Tibial nerve (tissue), 4 donors: Measurements from ENCODE around the gene RSPH10B2. TPM values are rescaled to one million over a fixed set of nuclear protein-coding genes. Genes with fewer than 3 reads are reported as not detected.
"Not testable (repeated sequence)": the region's sequence is repeated elsewhere in the genome, so short reads cannot be mapped to it uniquely, and the experiment has no call there.

Source experiments
- DNase-seq, 2 donors: peaks; one replicate each; pipeline ENCODE4 v3.0.0-alpha.2; 2019; ENCODE audit warnings: low spot score in 2 of 2
- H3K27ac ChIP-seq, 4 donors: fragments of 200-600 bp; sonication (generic) in 3 of 4; one replicate each; pipeline ENCODE4 v1.5.1; 2017 to 2019; ENCODE audit warnings: mild to moderate bottlenecking in 1 of 4
- H3K27me3 ChIP-seq, 2 donors: fragments of 200-600 bp; sonication (generic) in 1 of 2; one replicate each; pipeline versions ENCODE4 v1.5.1 to v1.6.0; 2017 to 2019
- H3K36me3 ChIP-seq, 3 donors: fragments of 200-600 bp; sonication (generic); one replicate each; pipeline ENCODE4 v1.5.1; 2018 to 2019
- H3K4me1 ChIP-seq, 4 donors: fragments of 200-600 bp; sonication (generic) in 3 of 4; one replicate each; pipeline ENCODE4 v1.5.1; 2017 to 2019
- H3K4me3 ChIP-seq, 4 donors: fragments of 200-600 bp; sonication (generic) in 3 of 4; one replicate each; pipeline ENCODE4 v1.5.1; 2017 to 2019; ENCODE audit warnings: mild to moderate bottlenecking in 1 of 4, moderate library complexity in 1 of 4
- H3K9me3 ChIP-seq, 4 donors: fragments of 200-600 bp; sonication (generic) in 3 of 4; one replicate each; pipeline ENCODE4 v1.5.1; 2017 to 2019
- WGBS, 2 donors: methylation state at CpG; one replicate each; pipeline ENCODE4 v1.1.5; 2018; 5-methylcytosine and 5-hydroxymethylcytosine counted together
- total RNA-seq, 4 donors: library from RNA; depleted of rRNA; stranded (reverse); fragments of >200 nt; gene quantifications; one replicate each; pipeline ENCODE4 v1.1.0, GENCODE V29; 2016

The RSPH10B2 gene
- total RNA-seq, 4 donors from 2014 or later: 0.20 to 3.3 (median 0.21) TPM; not detected in 1

- not testable (repeated sequence) for H3K36me3 ChIP-seq, H3K4me1 ChIP-seq, H3K27me3 ChIP-seq, H3K9me3 ChIP-seq, DNase-seq, H3K27ac ChIP-seq, H3K4me3 ChIP-seq
- 94 to 98% methylated on average over 4 of the region's 11 CpGs for WGBS, 2 donors
These were observed 40.4 kb downstream of the RSPH10B2 start for GRCh38 chr7:6794276-6794675.

- H3K4me3 ChIP-seq, H3K27me3 ChIP-seq, H3K9me3 ChIP-seq, H3K36me3 ChIP-seq, H3K27ac ChIP-seq, DNase-seq, H3K4me1 ChIP-seq: not testable (repeated sequence)
- WGBS, 2 donors: 67 to 90% methylated on average over 2 to 5 of the region's 5 CpGs
These were observed 43.3 kb downstream of the RSPH10B2 start for GRCh38 chr7:6797218-6797617.

GRCh38 chr7:6798047-6798446 lies 44.1 kb downstream of the RSPH10B2 start:
- no CpG with 5 or more reads among the region's 8 CpGs for WGBS, 2 donors
- not testable (repeated sequence) for H3K4me3 ChIP-seq

GRCh38 chr7:6799887-6800286 lies 46.0 kb downstream of the RSPH10B2 start:
- not testable (repeated sequence) for H3K27me3 ChIP-seq, H3K4me1 ChIP-seq, H3K9me3 ChIP-seq, DNase-seq, H3K4me3 ChIP-seq, H3K27ac ChIP-seq, H3K36me3 ChIP-seq
- WGBS, 2 donors: no CpG with 5 or more reads among the region's 12 CpGs

More at GRCh38 chr7:6798047-6798446, 44.1 kb downstream of the RSPH10B2 start:
- H3K4me1 ChIP-seq, H3K27ac ChIP-seq, H3K36me3 ChIP-seq, H3K27me3 ChIP-seq, DNase-seq, H3K9me3 ChIP-seq: not testable (repeated sequence)

- H3K36me3 ChIP-seq, H3K27ac ChIP-seq, H3K9me3 ChIP-seq, H3K4me3 ChIP-seq, H3K27me3 ChIP-seq, H3K4me1 ChIP-seq, DNase-seq: not testable (repeated sequence)
- WGBS, 2 donors: 87 to 88% methylated on average over 2 of the region's 2 CpGs
These were observed 46.4 kb downstream of the RSPH10B2 start for GRCh38 chr7:6800331-6800730.

GRCh38 chr7:6807393-6807918 lies 53.6 kb downstream of the RSPH10B2 start:
- not testable (repeated sequence) for H3K27me3 ChIP-seq, DNase-seq, H3K27ac ChIP-seq, H3K4me3 ChIP-seq, H3K4me1 ChIP-seq, H3K9me3 ChIP-seq
- 89 to 92% methylated on average over 4 of the region's 4 CpGs for WGBS, 2 donors
- peaks cover 0 to 20% (median 0%) of the 10 kb centered on the region in 3 donors for H3K36me3 ChIP-seq

GRCh38 chr7:6807959-6808358 lies 54.1 kb downstream of the RSPH10B2 start:
- no CpG with 5 or more reads among the region's 6 CpGs for WGBS, 2 donors
- peaks cover 0 to 23% (median 0%) of the 10 kb centered on the region in 3 donors for H3K36me3 ChIP-seq
- DNase-seq: not testable (repeated sequence)

GRCh38 chr7:6813011-6813410 lies 59.1 kb downstream of the RSPH10B2 start:
- WGBS, 2 donors: 100% methylated on average over 2 of the region's 2 CpGs
- peaks cover 0 to 54% (median 0%) of the 10 kb centered on the region in 3 donors for H3K36me3 ChIP-seq
- not testable (repeated sequence) for H3K4me3 ChIP-seq, DNase-seq, H3K9me3 ChIP-seq, H3K27me3 ChIP-seq, H3K27ac ChIP-seq, H3K4me1 ChIP-seq

More at GRCh38 chr7:6807959-6808358, 54.1 kb downstream of the RSPH10B2 start:
- not testable (repeated sequence) for H3K27me3 ChIP-seq, H3K4me1 ChIP-seq, H3K9me3 ChIP-seq, H3K4me3 ChIP-seq, H3K27ac ChIP-seq

GRCh38 chr7:6815470-6815869 lies 61.6 kb downstream of the RSPH10B2 start:
- H3K36me3 ChIP-seq: peaks cover 0 to 57% (median 0%) of the 10 kb centered on the region in 3 donors
- not testable (repeated sequence) for H3K27ac ChIP-seq, H3K9me3 ChIP-seq, H3K4me1 ChIP-seq, H3K4me3 ChIP-seq, H3K27me3 ChIP-seq, DNase-seq
- WGBS, 2 donors: 93 to 94% methylated on average over 7 of the region's 7 CpGs

- H3K36me3 ChIP-seq: peaks cover 0 to 50% (median 6%) of the 10 kb centered on the region in 3 donors
- H3K27me3 ChIP-seq, DNase-seq, H3K4me1 ChIP-seq, H3K9me3 ChIP-seq, H3K4me3 ChIP-seq, H3K27ac ChIP-seq: not testable (repeated sequence)
- 92 to 94% methylated on average over 6 of the region's 6 CpGs for WGBS, 2 donors
These were observed 67.7 kb downstream of the RSPH10B2 start for GRCh38 chr7:6821622-6822021.

GRCh38 chr7:6825236-6826125 lies 71.6 kb downstream of the RSPH10B2 start:
- not testable (repeated sequence) for H3K9me3 ChIP-seq, H3K27me3 ChIP-seq, H3K4me1 ChIP-seq, DNase-seq, H3K27ac ChIP-seq
- 67 to 71% methylated on average over 1 to 3 of the region's 42 CpGs for WGBS, 2 donors
- peaks cover 0 to 22% (median 6%) of the 10 kb centered on the region in 3 donors for H3K36me3 ChIP-seq
- peak overlapping the region; percentile 41 to 68 (median 62) for H3K4me3 ChIP-seq
